Cardiac septum (tissue), 1 donor: ENCODE results near the gene UNC13A. TPM values are rescaled to one million over a fixed set of nuclear protein-coding genes. Genes with fewer than 3 reads are reported as not detected.
"Not testable (repeated sequence)": the region's sequence is repeated elsewhere in the genome, so short reads cannot be mapped to it uniquely, and the experiment has no call there.

ENCODE experiments used
- DNase-seq: peaks from one replicate; pipeline ENCODE4 v3.0.0-alpha.2; 2020; ENCODE audit warnings: low spot score
- intact Hi-C: fragments of 100-400 bp; cut with DNase I; formaldehyde crosslinking; loops from one replicate; pipeline ENCODE4 v1.14.0; 2022
- total RNA-seq: library from RNA; stranded (reverse); fragmentation: NEBNext Ultra II Directional; extraction: Animal tissue kit (Norgen Biotek cat#: 25700); gene quantifications from one replicate; pipeline ENCODE4 v1.2.1, GENCODE V29; 2021
- donor health status: DM: no; HTN: no; CAD: no.

UNC13A gene
- total RNA-seq, 1 donor from 2014 or later, result 0.30 TPM

- intact Hi-C loops, result no loop called here
- no peak for DNase-seq
Observed at GRCh38 chr19:17614476-17614875, 73.7 kb downstream of the UNC13A start.

GRCh38 chr19:17611462-17612244 is 76.5 kb downstream of the UNC13A start:
- intact Hi-C loops, result no loop called here
- no peak for DNase-seq

GRCh38 chr19:17610384-17610783 is 77.8 kb downstream of the UNC13A start:
- intact Hi-C loops, result no loop called here
- no peak for DNase-seq

- no peak for DNase-seq
- intact Hi-C loops, result no loop called here
Observed at GRCh38 chr19:17607936-17608335, 80.2 kb downstream of the UNC13A start.

- intact Hi-C loops, result no loop called here
- no peak for DNase-seq
Observed at GRCh38 chr19:17606590-17607185, 81.5 kb downstream of the UNC13A start.

- DNase-seq, result peak; percentile 86
- intact Hi-C loops, result no loop called here
Observed at GRCh38 chr19:17605761-17606589, 82.2 kb downstream of the UNC13A start.

- DNase-seq, result no peak
- intact Hi-C loops, result no loop called here
Observed at GRCh38 chr19:17605117-17605516, 83.0 kb downstream of the UNC13A start.

GRCh38 chr19:17604372-17605025 is 83.7 kb downstream of the UNC13A start:
- no peak for DNase-seq
- intact Hi-C loops, result no loop called here

GRCh38 chr19:17602872-17603510 is 85.2 kb downstream of the UNC13A start:
- intact Hi-C loops, result no loop called here
- DNase-seq, result no peak

GRCh38 chr19:17602217-17602616 is 85.9 kb downstream of the UNC13A start:
- intact Hi-C loops, result no loop called here
- DNase-seq, result no peak

- no peak for DNase-seq
- intact Hi-C loops, result no loop called here
Observed at GRCh38 chr19:17601683-17602082, 86.5 kb downstream of the UNC13A start.

GRCh38 chr19:17599780-17600179 is 88.4 kb downstream of the UNC13A start:
- intact Hi-C loops, result no loop called here
- DNase-seq, result no peak

GRCh38 chr19:17598953-17599352 is 89.2 kb downstream of the UNC13A start:
- DNase-seq, result no peak
- intact Hi-C loops, result no loop called here

- intact Hi-C loops, DNase-seq: not testable (repeated sequence)
Observed at GRCh38 chr19:17598063-17598462, 90.1 kb downstream of the UNC13A start.

- intact Hi-C loops, DNase-seq: not testable (repeated sequence)
Observed at GRCh38 chr19:17594296-17594695, 93.9 kb downstream of the UNC13A start.

- DNase-seq, result no peak
- intact Hi-C loops, result no loop called here
Observed at GRCh38 chr19:17590866-17591265, 97.3 kb downstream of the UNC13A start.

- intact Hi-C loops, DNase-seq: not testable (repeated sequence)
Observed at GRCh38 chr19:17585395-17585794, 102.8 kb downstream of the UNC13A start.

- intact Hi-C loops, result no loop called here
Observed at GRCh38 chr19:17584132-17584531, 104.0 kb downstream of the UNC13A start.

GRCh38 chr19:17582613-17583012 is 105.5 kb downstream of the UNC13A start:
- intact Hi-C loops, result no loop called here
- no peak for DNase-seq

More at GRCh38 chr19:17584132-17584531, 104.0 kb downstream of the UNC13A start:
- no peak for DNase-seq
